Tibial nerve (tissue), 4 donors: ENCODE results near the gene CSNK2A2. TPM values are rescaled to one million over a fixed set of nuclear protein-coding genes. Genes with fewer than 3 reads are reported as not detected.

Source experiments
- DNase-seq, 2 donors: peaks; one replicate each; pipeline ENCODE4 v3.0.0-alpha.2; 2019; ENCODE audit warnings: low spot score in 2 of 2
- H3K27ac ChIP-seq, 4 donors: fragments of 200-600 bp; sonication (generic) in 3 of 4; one replicate each; pipeline ENCODE4 v1.5.1; 2017 to 2019; ENCODE audit warnings: mild to moderate bottlenecking in 1 of 4
- H3K27me3 ChIP-seq, 2 donors: fragments of 200-600 bp; sonication (generic) in 1 of 2; one replicate each; pipeline versions ENCODE4 v1.5.1 to v1.6.0; 2017 to 2019
- H3K36me3 ChIP-seq, 3 donors: fragments of 200-600 bp; sonication (generic); one replicate each; pipeline ENCODE4 v1.5.1; 2018 to 2019
- H3K4me1 ChIP-seq, 4 donors: fragments of 200-600 bp; sonication (generic) in 3 of 4; one replicate each; pipeline ENCODE4 v1.5.1; 2017 to 2019
- H3K4me3 ChIP-seq, 4 donors: fragments of 200-600 bp; sonication (generic) in 3 of 4; one replicate each; pipeline ENCODE4 v1.5.1; 2017 to 2019; ENCODE audit warnings: mild to moderate bottlenecking in 1 of 4, moderate library complexity in 1 of 4
- H3K9me3 ChIP-seq, 4 donors: fragments of 200-600 bp; sonication (generic) in 3 of 4; one replicate each; pipeline ENCODE4 v1.5.1; 2017 to 2019
- EP300 ChIP-seq, 2 donors: sonication (generic); formaldehyde crosslinking; IDR thresholded peaks; one replicate each; pipeline ENCODE4 v1.6.1; 2017; ENCODE audit warnings: antibody characterized with exemption in 2 of 2, mild to moderate bottlenecking in 1 of 2
- POLR2A ChIP-seq, 2 donors: fragments of 450-650 bp; IDR thresholded peaks; one replicate each; pipeline ENCODE4 v1.6.1; 2017; ENCODE audit warnings: antibody characterized with exemption in 2 of 2, mild to moderate bottlenecking in 2 of 2, moderate library complexity in 2 of 2
- WGBS, 2 donors: methylation state at CpG; one replicate each; pipeline ENCODE4 v1.1.5; 2018; 5-methylcytosine and 5-hydroxymethylcytosine counted together
- total RNA-seq, 4 donors: library from RNA; depleted of rRNA; stranded (reverse); fragments of >200 nt; gene quantifications; one replicate each; pipeline ENCODE4 v1.1.0, GENCODE V29; 2016
- TF ChIP-seq, protein P1 (sequence below), 5 experiments: fragments of 200-600 bp in 3 of 5; fragments of 450-650 bp in 2 of 5; sonication (generic) in 3 of 5; IDR thresholded peaks; one replicate each; pipeline ENCODE4 v1.5.1; 2016 to 2019; ENCODE audit warnings: antibody characterized with exemption in 5 of 5, mild to moderate bottlenecking in 3 of 5, moderate library complexity in 2 of 5

CSNK2A2 gene
- total RNA-seq, 4 donors from 2014 or later, result 25.8 to 74.7 (median 34.1) TPM

DNA sequence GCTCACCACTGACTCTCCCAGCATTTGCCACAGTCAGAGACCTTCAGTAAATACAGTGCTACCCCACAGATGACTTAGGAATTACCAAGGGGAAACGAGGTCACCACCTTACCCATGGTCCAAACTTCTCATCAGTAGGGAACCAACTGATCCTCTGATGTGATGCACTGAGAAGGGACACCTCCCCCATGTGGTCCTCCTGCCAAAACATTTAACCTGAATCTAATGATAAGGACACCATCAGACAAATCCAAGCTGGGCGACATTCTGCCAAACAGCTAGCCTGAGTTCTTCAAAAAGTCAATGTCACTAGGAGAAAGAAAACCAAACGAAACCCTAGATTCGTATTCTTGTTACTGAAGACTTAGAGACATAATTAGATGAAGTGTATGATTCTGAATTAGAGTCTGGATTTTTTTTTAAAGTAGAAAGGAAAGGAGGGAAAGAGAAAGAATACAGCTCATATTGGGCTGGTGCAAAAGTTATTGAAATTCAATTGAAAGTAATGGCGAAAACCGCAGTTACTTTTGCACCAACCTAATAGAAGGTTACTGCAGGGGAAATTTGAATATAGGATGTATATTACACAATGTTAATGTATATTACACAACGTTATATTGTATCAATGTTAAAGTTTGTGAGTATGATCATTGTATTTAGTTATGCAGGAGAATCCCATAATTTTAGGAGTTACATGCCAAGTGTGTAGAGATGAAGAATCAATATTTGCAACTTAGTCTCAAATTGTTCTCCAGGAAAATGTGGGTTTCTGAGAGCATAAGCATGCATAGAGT, 2.3 kb upstream of the CSNK2A2 start:
- TF ChIP-seq, protein P1, sequence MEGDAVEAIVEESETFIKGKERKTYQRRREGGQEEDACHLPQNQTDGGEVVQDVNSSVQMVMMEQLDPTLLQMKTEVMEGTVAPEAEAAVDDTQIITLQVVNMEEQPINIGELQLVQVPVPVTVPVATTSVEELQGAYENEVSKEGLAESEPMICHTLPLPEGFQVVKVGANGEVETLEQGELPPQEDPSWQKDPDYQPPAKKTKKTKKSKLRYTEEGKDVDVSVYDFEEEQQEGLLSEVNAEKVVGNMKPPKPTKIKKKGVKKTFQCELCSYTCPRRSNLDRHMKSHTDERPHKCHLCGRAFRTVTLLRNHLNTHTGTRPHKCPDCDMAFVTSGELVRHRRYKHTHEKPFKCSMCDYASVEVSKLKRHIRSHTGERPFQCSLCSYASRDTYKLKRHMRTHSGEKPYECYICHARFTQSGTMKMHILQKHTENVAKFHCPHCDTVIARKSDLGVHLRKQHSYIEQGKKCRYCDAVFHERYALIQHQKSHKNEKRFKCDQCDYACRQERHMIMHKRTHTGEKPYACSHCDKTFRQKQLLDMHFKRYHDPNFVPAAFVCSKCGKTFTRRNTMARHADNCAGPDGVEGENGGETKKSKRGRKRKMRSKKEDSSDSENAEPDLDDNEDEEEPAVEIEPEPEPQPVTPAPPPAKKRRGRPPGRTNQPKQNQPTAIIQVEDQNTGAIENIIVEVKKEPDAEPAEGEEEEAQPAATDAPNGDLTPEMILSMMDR (IDR thresholded peaks at IDR 0.05), result no peak
- no peak for TF ChIP-seq EP300 (IDR thresholded peaks at IDR 0.05)

DNA sequence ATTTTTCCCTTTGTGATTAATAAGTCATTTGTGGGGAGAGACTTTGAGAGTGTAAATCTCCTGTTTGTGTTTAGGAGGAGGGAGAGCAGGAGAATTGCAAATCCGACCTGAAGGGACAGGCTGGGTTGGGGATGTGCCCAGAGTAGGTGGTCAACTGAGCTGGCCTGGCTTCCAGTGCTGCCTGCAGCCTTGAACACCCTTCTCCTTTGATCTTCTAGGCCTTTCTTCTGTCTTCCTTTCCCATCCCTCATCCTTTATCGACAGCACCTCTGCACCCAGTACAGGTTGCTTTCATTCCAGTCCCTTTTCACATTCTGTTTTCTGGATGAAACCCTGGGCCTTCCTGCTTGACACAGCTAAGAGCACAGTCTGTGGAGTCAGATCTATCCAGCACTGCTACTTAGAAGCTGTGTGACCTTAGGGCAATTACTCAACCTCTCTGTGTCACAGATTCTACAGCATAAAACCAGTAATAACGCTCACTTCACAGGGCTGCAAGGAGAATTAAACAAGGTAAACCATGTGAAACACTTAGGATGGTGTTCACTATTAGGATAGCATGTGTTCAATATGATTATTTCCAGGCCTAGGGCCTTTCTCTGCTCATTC, 1.0 kb upstream of the CSNK2A2 start:
- Histone ChIP-seq H3K27me3 (peaks cover 0 to 5% of the 10 kb centered on the region in 2 donors), H3K9me3 (no peaks in the 10 kb centered on the region), H3K4me1 (peaks cover 0 to 35% (median 17%) of the 10 kb centered on the region in 4 donors), H3K36me3 (peaks cover 0 to 13% (median 12%) of the 10 kb centered on the region in 3 donors), H3K27ac (no peak overlapping the region), H3K4me3 (no peak overlapping the region)
- TF ChIP-seq EP300 (IDR thresholded peaks at IDR 0.05) (no peak), POLR2A (IDR thresholded peaks at IDR 0.05) (no peak)
- TF ChIP-seq, protein P1 (IDR thresholded peaks at IDR 0.05), result no peak
- DNase-seq, result no peak
- 88 to 96% methylated on average over 3 of the region's 3 CpGs for WGBS, 2 donors

More for the DNA sequence above, 2.3 kb upstream of the CSNK2A2 start:
- DNase-seq, result no peak
- Histone ChIP-seq H3K27me3 (peaks cover 0 to 5% of the 10 kb centered on the region in 2 donors), H3K4me3 (no peak overlapping the region), H3K27ac (no peak overlapping the region), H3K9me3 (no peaks in the 10 kb centered on the region), H3K4me1 (peaks cover 0 to 26% (median 17%) of the 10 kb centered on the region in 4 donors), H3K36me3 (peaks cover 0 to 5% (median 3%) of the 10 kb centered on the region in 3 donors)
- WGBS, 2 donors, result 83 to 84% methylated on average over 7 of the region's 7 CpGs

DNA sequence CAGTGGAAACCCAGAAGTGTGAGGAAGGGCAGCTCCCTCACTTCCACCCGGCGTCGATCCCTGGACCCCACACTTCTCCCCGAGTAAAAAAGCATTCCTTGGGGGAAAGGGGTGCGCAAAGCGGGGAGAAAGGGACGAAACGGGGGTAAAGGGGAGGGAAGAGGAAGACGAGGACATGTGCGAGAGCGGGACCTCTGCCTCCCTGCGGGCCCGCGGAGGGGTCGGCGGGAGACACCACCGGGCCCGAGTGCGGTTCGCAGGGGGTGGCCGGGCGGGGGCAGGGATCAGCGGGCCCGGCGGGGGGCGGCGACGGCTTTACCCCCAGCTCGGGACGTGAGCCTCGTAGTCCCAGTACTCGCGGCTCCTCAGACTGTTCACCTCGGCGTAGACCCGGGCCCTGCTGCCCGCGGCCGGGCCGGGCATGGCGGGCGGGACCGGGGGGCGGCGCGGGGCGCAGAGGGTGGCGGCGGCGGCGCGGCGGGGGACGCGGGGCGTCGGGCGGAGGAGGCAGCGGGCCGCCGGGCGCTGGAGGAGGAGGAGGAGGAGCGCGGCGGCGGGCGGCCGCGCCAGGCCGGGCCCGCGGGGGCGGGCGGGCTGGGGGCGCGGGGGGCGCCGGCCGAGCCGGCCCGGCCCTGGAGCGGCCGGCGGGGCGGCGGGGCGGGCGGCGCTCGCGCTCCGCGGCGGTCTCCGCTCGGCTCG, 443 bp downstream of the CSNK2A2 start:
- no peaks in the 10 kb centered on the region for H3K27me3 ChIP-seq
- DNase-seq, result no peak
- H3K4me3 ChIP-seq, result peak overlapping the region; percentile 60 to 91 (median 82)
- H3K4me1 ChIP-seq, result peaks cover 0 to 41% (median 17%) of the 10 kb centered on the region in 4 donors
- peaks cover 0 to 22% (median 12%) of the 10 kb centered on the region in 3 donors for H3K36me3 ChIP-seq
- WGBS, 2 donors, result 0% methylated on average over 33 to 44 of the region's 97 CpGs
- H3K9me3 ChIP-seq, result no peaks in the 10 kb centered on the region
- H3K27ac ChIP-seq, result peak overlapping the region in 3 of 4 donors; percentile 60 to 78 (median 65)
- TF ChIP-seq, protein P1 (IDR thresholded peaks at IDR 0.05), result no peak
- TF ChIP-seq POLR2A (IDR thresholded peaks at IDR 0.05) (no peak), EP300 (IDR thresholded peaks at IDR 0.05) (no peak)

DNA sequence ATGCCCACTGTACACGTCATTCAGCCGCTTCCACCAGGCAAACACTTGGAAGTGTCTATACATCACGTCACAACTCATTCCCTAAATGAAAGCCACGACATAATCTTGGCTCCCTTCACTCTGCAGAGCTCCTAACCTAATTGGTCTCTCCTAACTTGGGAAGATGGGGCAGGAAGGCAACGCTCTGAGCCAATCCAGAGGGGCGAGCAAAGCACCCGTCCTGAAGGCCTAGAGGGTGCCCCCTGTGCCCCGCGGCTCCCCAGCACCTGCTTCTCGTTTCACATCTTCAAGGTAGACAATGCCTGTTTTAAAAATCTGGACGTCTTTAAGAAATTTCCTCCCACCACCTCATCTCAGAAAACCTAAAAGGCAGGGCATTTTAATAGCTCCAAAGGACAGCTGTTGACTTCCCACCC, 1.0 kb downstream of the CSNK2A2 start:
- Histone ChIP-seq H3K4me1 (peaks cover 0 to 41% (median 17%) of the 10 kb centered on the region in 4 donors), H3K27ac (peak overlapping the region in 3 of 4 donors; percentile 60 to 78 (median 65))
- 16 to 19% methylated on average over 11 of the region's 11 CpGs for WGBS, 2 donors

More for the DNA sequence above, 1.0 kb downstream of the CSNK2A2 start:
- Histone ChIP-seq H3K9me3 (no peaks in the 10 kb centered on the region), H3K36me3 (peaks cover 0 to 22% (median 16%) of the 10 kb centered on the region in 3 donors), H3K27me3 (no peaks in the 10 kb centered on the region), H3K4me3 (peak overlapping the region; percentile 60 to 91 (median 82))
- DNase-seq, result no peak
- no peak for TF ChIP-seq EP300 (IDR thresholded peaks at IDR 0.05)
- TF ChIP-seq, protein P1 (IDR thresholded peaks at IDR 0.05), result no peak
- TF ChIP-seq POLR2A (IDR thresholded peaks at IDR 0.05), result no peak
